HG03135 (cell line): ENCODE measurements around the gene CD44.

Experiments used
- ATAC-seq: cut with Tn5 transposase; IDR thresholded peaks from one replicate; pipeline ENCODE4 v1.9.1; 2021; ENCODE audit warnings: mild to moderate bottlenecking, moderate library complexity; ENCODE audit not compliant: unreplicated experiment

The CD44 gene

GRCh38 chr11:35173011-35173511, 34.1 kb downstream of the CD44 start:
- ATAC-seq, result peak; percentile 58

- ATAC-seq, result no peak
Observed at GRCh38 chr11:35173616-35174566, 34.9 kb downstream of the CD44 start.

GRCh38 chr11:35174666-35175065, 35.7 kb downstream of the CD44 start:
- ATAC-seq, result no peak

- ATAC-seq, result no peak
Observed at GRCh38 chr11:35177370-35177769, 38.4 kb downstream of the CD44 start.

GRCh38 chr11:35178067-35178805, 39.3 kb downstream of the CD44 start:
- ATAC-seq, result no peak

GRCh38 chr11:35178873-35179272, 39.9 kb downstream of the CD44 start:
- ATAC-seq, result no peak

GRCh38 chr11:35179466-35180135, 40.6 kb downstream of the CD44 start:
- no peak for ATAC-seq

GRCh38 chr11:35180317-35181233, 41.6 kb downstream of the CD44 start:
- no peak for ATAC-seq

- peak; percentile 65 for ATAC-seq
Observed at GRCh38 chr11:35182317-35182939, 43.5 kb downstream of the CD44 start.

- ATAC-seq, result no peak
Observed at GRCh38 chr11:35183326-35183925, 44.5 kb downstream of the CD44 start.

- no peak for ATAC-seq
Observed at GRCh38 chr11:35185696-35186095, 46.7 kb downstream of the CD44 start.

- ATAC-seq, result no peak
Observed at GRCh38 chr11:35187996-35188395, 49.0 kb downstream of the CD44 start.

- ATAC-seq, result no peak
Observed at GRCh38 chr11:35190804-35191348, 51.9 kb downstream of the CD44 start.

- no peak for ATAC-seq
Observed at GRCh38 chr11:35192347-35192746, 53.4 kb downstream of the CD44 start.

- ATAC-seq, result no peak
Observed at GRCh38 chr11:35193767-35194166, 54.8 kb downstream of the CD44 start.

GRCh38 chr11:35197292-35197691, 58.3 kb downstream of the CD44 start:
- no peak for ATAC-seq

GRCh38 chr11:35200811-35201341, 61.9 kb downstream of the CD44 start:
- ATAC-seq, result no peak

GRCh38 chr11:35204614-35205013, 65.6 kb downstream of the CD44 start:
- ATAC-seq, result no peak

GRCh38 chr11:35206616-35207015, 67.6 kb downstream of the CD44 start:
- ATAC-seq, result no peak
